K562 treated with DMSO at 1 percent for 4 hours (cell line): ENCODE measurements around the gene ZNF557. TPM values are rescaled to one million over a fixed set of nuclear protein-coding genes. Genes with fewer than 3 reads are reported as not detected.

Experiments used
- total RNA-seq: library from RNA; unstranded; fragments of 300-600 nt; gene quantifications from 2 replicates; pipeline ENCODE4 v1.2.3, GENCODE V29; 2022; ENCODE audit not compliant: insufficient read depth

Gene ZNF557
- 1.1 and 1.7 TPM in 2 replicates for total RNA-seq

GRCh38 chr19:7069042-7069903, at the start of gene ZNF557:
ZNF557 (plus strand) TSS chr19:7069703; CDS start chr19:7075075, 5,372 bp downstream.

DNA sequence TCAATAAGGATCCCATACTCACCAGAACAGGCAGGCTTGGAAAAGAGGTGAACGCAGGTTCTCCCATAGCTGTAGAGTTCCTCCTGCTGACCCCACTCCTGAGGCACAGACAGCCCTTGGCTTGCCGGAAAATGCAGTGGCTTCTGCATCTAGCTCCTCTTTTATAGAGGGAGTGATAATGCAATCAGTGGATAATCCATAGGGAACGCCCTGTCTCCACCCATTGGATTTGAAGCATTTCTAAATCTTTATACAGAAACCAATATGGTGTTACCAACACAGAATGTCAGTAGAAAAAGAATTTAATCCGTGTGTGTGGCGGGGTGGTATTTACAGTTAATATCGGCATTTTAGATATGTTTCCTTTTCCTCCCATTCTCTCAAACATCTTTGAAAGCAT, 48.2 kb upstream of the ZNF557 start, which contains the start of gene MBD3L2B:
MBD3L2B (minus strand) TSS at position 101 of the 400 bp plus-strand sequence; CDS start at position 67, 34 bp downstream.

DNA sequence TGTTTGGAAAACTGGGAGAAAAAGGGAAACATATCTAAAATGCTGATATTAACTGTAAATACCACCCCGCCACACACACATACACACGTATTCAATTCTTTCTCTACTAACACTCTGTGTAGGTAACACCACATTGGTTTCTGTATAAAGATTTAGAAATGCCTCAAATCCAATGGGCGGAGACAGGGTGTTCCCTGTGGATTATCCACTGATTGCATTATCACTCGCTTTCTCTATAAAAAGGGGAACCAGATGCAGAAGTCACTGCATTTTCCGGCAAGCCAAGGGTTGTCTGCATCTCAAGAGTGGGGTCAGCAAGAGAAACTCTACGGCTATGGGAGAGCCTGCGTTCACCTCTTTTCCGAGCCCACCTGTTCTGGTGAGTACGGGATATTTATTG, 39.2 kb upstream of the ZNF557 start, which contains the start of gene MBD3L5:
MBD3L5 (plus strand) TSS at position 301 of the 400 bp plus-strand sequence; CDS start at position 335, 34 bp downstream.

DNA sequence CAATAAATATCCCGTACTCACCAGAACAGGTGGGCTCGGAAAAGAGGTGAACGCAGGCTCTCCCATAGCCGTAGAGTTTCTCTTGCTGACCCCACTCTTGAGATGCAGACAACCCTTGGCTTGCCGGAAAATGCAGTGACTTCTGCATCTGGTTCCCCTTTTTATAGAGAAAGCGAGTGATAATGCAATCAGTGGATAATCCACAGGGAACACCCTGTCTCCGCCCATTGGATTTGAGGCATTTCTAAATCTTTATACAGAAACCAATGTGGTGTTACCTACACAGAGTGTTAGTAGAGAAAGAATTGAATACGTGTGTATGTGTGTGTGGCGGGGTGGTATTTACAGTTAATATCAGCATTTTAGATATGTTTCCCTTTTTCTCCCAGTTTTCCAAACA, 29.4 kb upstream of the ZNF557 start, which contains the start of gene MBD3L4:
MBD3L4 (minus strand) TSS at position 101 of the 400 bp plus-strand sequence; CDS start at position 66, 35 bp downstream.

GRCh38 chr19:7049021-7049420, 20.5 kb upstream of the ZNF557 start, which contains the start of gene MBD3L2:
MBD3L2 (plus strand) TSS chr19:7049321; CDS start chr19:7049374, 53 bp downstream.

GRCh38 chr19:7058576-7058975, 10.9 kb upstream of the ZNF557 start, which contains the start of gene MBD3L3:
MBD3L3 (minus strand) TSS chr19:7058676; CDS start chr19:7058605, 71 bp downstream.

Other genes starting within 250 kb of the ZNF557 start
- gene ADGRE1, start 182.1 kb upstream of the ZNF557 start, total RNA-seq: 2.9 and 4.8 TPM in 2 replicates
- not detected in 2 replicates for gene MBD3L2B, start 48.3 kb upstream of the ZNF557 start, total RNA-seq
- gene MBD3L5, start 39.1 kb upstream of the ZNF557 start, total RNA-seq: not detected in 2 replicates
- not detected in 2 replicates for gene MBD3L4, start 29.5 kb upstream of the ZNF557 start, total RNA-seq
- not detected in 2 replicates for gene MBD3L2, start 20.4 kb upstream of the ZNF557 start, total RNA-seq
- gene MBD3L3, start 11.0 kb upstream of the ZNF557 start, total RNA-seq: not detected in 2 replicates
- 0.12 and 0.25 TPM in 2 replicates for gene INSR, start 224.7 kb downstream of the ZNF557 start, total RNA-seq